Measurements from ENCODE around the gene MRPS35.

Gene MRPS35

GRCh38 chr12:27710592-27711316 is at the start of gene MRPS35:
MRPS35 (plus strand) TSS chr12:27710832; CDS start chr12:27710844, 12 bp downstream.
- peak within 1 kb of the TSS; percentile 91 to 95 for H3K9ac ChIP-seq (ENCODE audit: low read depth in 1 of 2, low read length in 2 of 2)

DNA sequence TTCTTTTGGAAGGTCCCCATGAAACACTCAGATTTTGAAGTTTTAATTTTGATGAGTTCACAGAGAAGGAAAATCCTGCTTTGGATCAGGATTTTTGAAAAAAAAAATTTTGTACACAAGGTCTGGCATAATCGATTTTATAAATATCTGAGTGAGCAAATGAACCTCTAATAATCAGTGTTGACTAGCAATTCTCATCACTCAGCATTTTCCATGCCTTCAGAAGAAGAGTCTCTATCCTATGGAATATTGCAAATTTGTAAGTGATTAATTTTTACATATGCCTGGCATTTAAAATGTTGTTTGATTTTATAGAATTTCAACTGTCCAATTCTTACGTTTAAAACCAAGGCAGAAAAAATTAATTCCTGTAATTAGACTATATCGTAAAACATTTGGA is 44.9 kb upstream of the MRPS35 start:
- Histone ChIP-seq H3K27ac (ENCODE audit: low read depth in 2 of 2, low read length in 2 of 2) (no peak overlapping the region), H3K36me3 (ENCODE audit: control insufficient read depth in 2 of 2, insufficient read depth in 2 of 2, low read length in 2 of 2) (peaks cover 24 to 37% of the 10 kb centered on the region in 2 donors), H3K9ac (ENCODE audit: low read depth in 1 of 2, low read length in 2 of 2) (no peak overlapping the region), H3K27me3 (ENCODE audit: control insufficient read depth in 2 of 2, insufficient read depth in 2 of 2, low read length in 2 of 2) (no peaks in the 10 kb centered on the region), H3K4me3 (ENCODE audit: low read length in 2 of 2) (no peak overlapping the region), H3K9me3 (ENCODE audit: control insufficient read depth in 2 of 2, low read length in 2 of 2) (no peaks in the 10 kb centered on the region), H3K4me1 (ENCODE audit: control insufficient read depth in 2 of 2, insufficient read depth in 2 of 2, low read length in 2 of 2) (no peaks in the 10 kb centered on the region)

More at GRCh38 chr12:27710592-27711316, at the start of gene MRPS35:
- Histone ChIP-seq H3K4me3 (ENCODE audit: low read length in 2 of 2) (peak within 1 kb of the TSS; percentile 86 to 98), H3K36me3 (ENCODE audit: control insufficient read depth in 2 of 2, insufficient read depth in 2 of 2, low read length in 2 of 2) (peaks cover 0 to 6% of the 10 kb centered on the region in 2 donors), H3K9me3 (ENCODE audit: control insufficient read depth in 2 of 2, low read length in 2 of 2) (no peaks in the 10 kb centered on the region), H3K27me3 (ENCODE audit: control insufficient read depth in 2 of 2, insufficient read depth in 2 of 2, low read length in 2 of 2) (no peaks in the 10 kb centered on the region), H3K27ac (ENCODE audit: low read depth in 2 of 2, low read length in 2 of 2) (peak within 1 kb of the TSS; percentile 81), H3K4me1 (ENCODE audit: control insufficient read depth in 2 of 2, insufficient read depth in 2 of 2, low read length in 2 of 2) (peaks cover 8 to 10% of the 10 kb centered on the region in 2 donors)

DNA sequence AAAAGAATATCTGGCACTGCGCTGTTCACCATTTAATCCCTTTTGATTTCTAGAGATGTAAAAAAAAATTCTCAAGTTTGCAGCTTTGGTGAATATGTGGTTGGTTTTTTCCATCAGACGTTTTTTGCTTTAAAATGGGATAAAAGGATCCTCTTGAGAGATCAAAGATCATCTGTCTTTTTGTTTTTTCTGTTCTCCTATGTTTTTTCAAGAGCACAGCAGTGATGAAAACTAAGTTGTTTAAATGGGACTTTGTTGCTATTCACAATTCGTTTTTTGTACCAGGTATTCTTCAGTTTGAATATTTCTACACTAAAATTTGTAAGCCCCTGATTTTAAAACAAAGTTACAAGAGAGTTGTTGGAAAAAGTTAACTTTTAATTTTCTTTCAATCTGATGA is 44.1 kb upstream of the MRPS35 start:
- Histone ChIP-seq H3K9ac (ENCODE audit: low read depth in 1 of 2, low read length in 2 of 2) (no peak overlapping the region), H3K4me3 (ENCODE audit: low read length in 2 of 2) (no peak overlapping the region), H3K9me3 (ENCODE audit: control insufficient read depth in 2 of 2, low read length in 2 of 2) (no peaks in the 10 kb centered on the region), H3K27ac (ENCODE audit: low read depth in 2 of 2, low read length in 2 of 2) (no peak overlapping the region), H3K27me3 (ENCODE audit: control insufficient read depth in 2 of 2, insufficient read depth in 2 of 2, low read length in 2 of 2) (no peaks in the 10 kb centered on the region), H3K4me1 (ENCODE audit: control insufficient read depth in 2 of 2, insufficient read depth in 2 of 2, low read length in 2 of 2) (no peaks in the 10 kb centered on the region), H3K36me3 (ENCODE audit: control insufficient read depth in 2 of 2, insufficient read depth in 2 of 2, low read length in 2 of 2) (peaks cover 21 to 34% of the 10 kb centered on the region in 2 donors)

DNA sequence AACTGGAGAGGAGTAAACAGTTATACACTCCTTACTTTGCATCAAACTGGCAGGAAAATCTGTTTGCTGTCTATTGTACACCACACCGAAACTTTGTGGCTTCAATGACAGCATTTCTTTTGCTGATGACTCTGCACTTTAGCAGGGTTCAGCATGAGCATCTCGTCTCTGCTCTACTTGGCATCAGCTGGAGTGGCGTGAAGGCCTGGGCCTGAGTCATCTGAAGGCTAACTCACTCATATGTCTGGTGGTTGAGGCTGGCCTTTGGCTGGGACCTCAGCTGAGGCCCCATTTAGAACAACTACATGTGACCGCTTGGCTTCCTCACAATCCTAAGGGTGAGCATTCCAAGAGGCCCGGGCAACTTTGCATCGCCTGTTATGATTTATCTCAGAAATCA is 43.1 kb upstream of the MRPS35 start:
- Histone ChIP-seq H3K9ac (ENCODE audit: low read depth in 1 of 2, low read length in 2 of 2) (no peak overlapping the region), H3K36me3 (ENCODE audit: control insufficient read depth in 2 of 2, insufficient read depth in 2 of 2, low read length in 2 of 2) (peaks cover 21 to 33% of the 10 kb centered on the region in 2 donors), H3K27me3 (ENCODE audit: control insufficient read depth in 2 of 2, insufficient read depth in 2 of 2, low read length in 2 of 2) (no peaks in the 10 kb centered on the region), H3K9me3 (ENCODE audit: control insufficient read depth in 2 of 2, low read length in 2 of 2) (no peaks in the 10 kb centered on the region), H3K27ac (ENCODE audit: low read depth in 2 of 2, low read length in 2 of 2) (no peak overlapping the region), H3K4me1 (ENCODE audit: control insufficient read depth in 2 of 2, insufficient read depth in 2 of 2, low read length in 2 of 2) (no peaks in the 10 kb centered on the region), H3K4me3 (ENCODE audit: low read length in 2 of 2) (no peak overlapping the region)

GRCh38 chr12:27672051-27672450 is 38.6 kb upstream of the MRPS35 start:
- Histone ChIP-seq H3K27me3 (ENCODE audit: control insufficient read depth in 2 of 2, insufficient read depth in 2 of 2, low read length in 2 of 2) (no peaks in the 10 kb centered on the region), H3K9ac (ENCODE audit: low read depth in 1 of 2, low read length in 2 of 2) (no peak overlapping the region), H3K36me3 (ENCODE audit: control insufficient read depth in 2 of 2, insufficient read depth in 2 of 2, low read length in 2 of 2) (peaks cover 21% of the 10 kb centered on the region in 2 donors), H3K9me3 (ENCODE audit: control insufficient read depth in 2 of 2, low read length in 2 of 2) (no peaks in the 10 kb centered on the region), H3K27ac (ENCODE audit: low read depth in 2 of 2, low read length in 2 of 2) (no peak overlapping the region), H3K4me3 (ENCODE audit: low read length in 2 of 2) (no peak overlapping the region), H3K4me1 (ENCODE audit: control insufficient read depth in 2 of 2, insufficient read depth in 2 of 2, low read length in 2 of 2) (no peaks in the 10 kb centered on the region)

DNA sequence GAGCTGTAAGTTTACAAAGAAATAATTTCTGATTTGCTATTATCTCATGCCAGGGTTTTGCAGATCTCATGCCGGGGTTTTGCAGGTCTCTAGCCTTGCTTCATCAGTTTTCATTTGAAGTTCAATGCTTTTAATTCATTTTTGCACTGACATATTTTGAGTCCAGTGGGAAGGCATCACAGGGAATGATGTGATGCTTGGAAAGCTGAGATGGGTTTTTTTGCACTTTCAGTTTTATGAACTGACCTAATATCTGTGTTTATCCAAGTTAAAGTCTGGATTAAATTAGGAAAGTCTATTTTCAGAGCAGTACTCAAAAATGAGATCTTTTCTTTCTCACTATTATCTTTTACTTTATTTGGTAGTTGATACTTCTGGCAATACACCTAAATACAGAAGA is 38.0 kb upstream of the MRPS35 start:
- H3K27me3 ChIP-seq (ENCODE audit: control insufficient read depth in 2 of 2, insufficient read depth in 2 of 2, low read length in 2 of 2), result no peaks in the 10 kb centered on the region
- H3K4me1 ChIP-seq (ENCODE audit: control insufficient read depth in 2 of 2, insufficient read depth in 2 of 2, low read length in 2 of 2), result no peaks in the 10 kb centered on the region
- H3K27ac ChIP-seq (ENCODE audit: low read depth in 2 of 2, low read length in 2 of 2), result no peak overlapping the region
- H3K36me3 ChIP-seq (ENCODE audit: control insufficient read depth in 2 of 2, insufficient read depth in 2 of 2, low read length in 2 of 2), result peaks cover 17 to 18% of the 10 kb centered on the region in 2 donors
- no peaks in the 10 kb centered on the region for H3K9me3 ChIP-seq (ENCODE audit: control insufficient read depth in 2 of 2, low read length in 2 of 2)
- no peak overlapping the region for H3K9ac ChIP-seq (ENCODE audit: low read depth in 1 of 2, low read length in 2 of 2)
- no peak overlapping the region for H3K4me3 ChIP-seq (ENCODE audit: low read length in 2 of 2)

GRCh38 chr12:27673101-27673718 is 37.4 kb upstream of the MRPS35 start:
- Histone ChIP-seq H3K4me3 (ENCODE audit: low read length in 2 of 2) (no peak overlapping the region), H3K36me3 (ENCODE audit: control insufficient read depth in 2 of 2, insufficient read depth in 2 of 2, low read length in 2 of 2) (peaks cover 13 to 15% of the 10 kb centered on the region in 2 donors), H3K4me1 (ENCODE audit: control insufficient read depth in 2 of 2, insufficient read depth in 2 of 2, low read length in 2 of 2) (no peaks in the 10 kb centered on the region), H3K27ac (ENCODE audit: low read depth in 2 of 2, low read length in 2 of 2) (no peak overlapping the region), H3K27me3 (ENCODE audit: control insufficient read depth in 2 of 2, insufficient read depth in 2 of 2, low read length in 2 of 2) (no peaks in the 10 kb centered on the region), H3K9me3 (ENCODE audit: control insufficient read depth in 2 of 2, low read length in 2 of 2) (no peaks in the 10 kb centered on the region), H3K9ac (ENCODE audit: low read depth in 1 of 2, low read length in 2 of 2) (no peak overlapping the region)

DNA sequence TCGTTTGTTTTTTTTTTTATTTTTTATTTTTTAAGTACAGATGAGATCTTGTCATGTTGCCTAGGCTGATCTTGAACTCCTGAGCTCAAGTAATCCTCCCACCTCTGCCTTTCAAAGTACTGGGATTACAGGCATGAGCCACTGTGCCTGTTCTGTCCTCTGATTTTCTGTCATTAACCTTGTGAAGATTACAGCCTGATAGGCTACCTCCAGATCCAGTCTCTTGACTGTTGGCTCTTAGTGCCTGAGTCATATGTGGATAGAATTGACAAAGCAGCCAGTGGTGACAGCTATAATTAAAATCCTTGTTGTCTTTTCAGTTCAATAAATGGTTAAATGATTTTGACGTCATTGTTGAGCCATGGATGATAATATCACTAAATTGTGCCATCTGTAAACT is 35.6 kb upstream of the MRPS35 start:
- Histone ChIP-seq H3K4me1 (ENCODE audit: control insufficient read depth in 2 of 2, insufficient read depth in 2 of 2, low read length in 2 of 2) (no peaks in the 10 kb centered on the region), H3K27ac (ENCODE audit: low read depth in 2 of 2, low read length in 2 of 2) (no peak overlapping the region), H3K27me3 (ENCODE audit: control insufficient read depth in 2 of 2, insufficient read depth in 2 of 2, low read length in 2 of 2) (no peaks in the 10 kb centered on the region), H3K36me3 (ENCODE audit: control insufficient read depth in 2 of 2, insufficient read depth in 2 of 2, low read length in 2 of 2) (peaks cover 12 to 13% of the 10 kb centered on the region in 2 donors), H3K4me3 (ENCODE audit: low read length in 2 of 2) (no peak overlapping the region), H3K9ac (ENCODE audit: low read depth in 1 of 2, low read length in 2 of 2) (no peak overlapping the region), H3K9me3 (ENCODE audit: control insufficient read depth in 2 of 2, low read length in 2 of 2) (no peaks in the 10 kb centered on the region)

- Histone ChIP-seq H3K9ac (ENCODE audit: low read depth in 1 of 2, low read length in 2 of 2) (no peak overlapping the region), H3K27me3 (ENCODE audit: control insufficient read depth in 2 of 2, insufficient read depth in 2 of 2, low read length in 2 of 2) (no peaks in the 10 kb centered on the region), H3K27ac (ENCODE audit: low read depth in 2 of 2, low read length in 2 of 2) (peak overlapping the region in 1 of 2 donors; percentile 45), H3K4me1 (ENCODE audit: control insufficient read depth in 2 of 2, insufficient read depth in 2 of 2, low read length in 2 of 2) (peaks cover 0 to 4% of the 10 kb centered on the region in 2 donors), H3K4me3 (ENCODE audit: low read length in 2 of 2) (no peak overlapping the region), H3K9me3 (ENCODE audit: control insufficient read depth in 2 of 2, low read length in 2 of 2) (no peaks in the 10 kb centered on the region), H3K36me3 (ENCODE audit: control insufficient read depth in 2 of 2, insufficient read depth in 2 of 2, low read length in 2 of 2) (peaks cover 16 to 18% of the 10 kb centered on the region in 2 donors)
Measured at GRCh38 chr12:27680619-27681018, 30.0 kb upstream of the MRPS35 start.

DNA sequence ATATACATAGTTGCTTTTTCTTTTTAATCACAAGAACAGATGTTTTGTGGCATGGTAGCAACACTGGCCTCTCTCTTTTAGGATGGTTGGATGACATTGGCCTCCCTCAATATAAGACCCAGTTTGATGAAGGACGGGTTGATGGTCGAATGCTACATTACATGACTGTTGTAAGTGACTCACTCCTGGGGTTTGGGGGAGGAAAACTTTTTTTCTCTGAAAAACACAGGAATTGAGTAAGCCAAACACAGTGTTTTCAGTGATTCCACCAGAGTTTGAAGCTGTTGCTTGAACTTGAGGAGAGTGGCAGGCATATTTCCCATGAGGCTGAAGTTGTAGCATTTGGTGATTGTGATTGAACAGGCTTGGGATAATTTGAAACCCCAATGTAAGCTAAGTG is 28.1 kb upstream of the MRPS35 start:
- Histone ChIP-seq H3K27ac (ENCODE audit: low read depth in 2 of 2, low read length in 2 of 2) (peak overlapping the region in 1 of 2 donors; percentile 30), H3K9ac (ENCODE audit: low read depth in 1 of 2, low read length in 2 of 2) (no peak overlapping the region), H3K27me3 (ENCODE audit: control insufficient read depth in 2 of 2, insufficient read depth in 2 of 2, low read length in 2 of 2) (no peaks in the 10 kb centered on the region), H3K4me3 (ENCODE audit: low read length in 2 of 2) (no peak overlapping the region), H3K9me3 (ENCODE audit: control insufficient read depth in 2 of 2, low read length in 2 of 2) (no peaks in the 10 kb centered on the region), H3K4me1 (ENCODE audit: control insufficient read depth in 2 of 2, insufficient read depth in 2 of 2, low read length in 2 of 2) (peaks cover 0 to 13% of the 10 kb centered on the region in 2 donors), H3K36me3 (ENCODE audit: control insufficient read depth in 2 of 2, insufficient read depth in 2 of 2, low read length in 2 of 2) (peaks cover 12 to 18% of the 10 kb centered on the region in 2 donors)
